Peyer's patch (tissue), 4 donors: ENCODE data around the gene KCNJ6.

Source experiments
- CTCF ChIP-seq, 6 experiments: fragments of 450-650 bp in 4 of 6; fragments of 200-600 bp in 2 of 6; sonication (generic) in 1 of 6; IDR thresholded peaks; one replicate each; pipeline ENCODE4 v1.5.1; 2017 to 2019; ENCODE audit warnings: antibody characterized with exemption in 6 of 6, mild to moderate bottlenecking in 3 of 6, moderate library complexity in 1 of 6
- POLR2A ChIP-seq, 2 donors: fragments of 450-650 bp; IDR thresholded peaks; one replicate each; pipeline ENCODE4 v1.5.1; 2017; ENCODE audit warnings: antibody characterized with exemption in 2 of 2, mild to moderate bottlenecking in 2 of 2, moderate library complexity in 2 of 2

GRCh38 chr21:37615962-37616361 lies 300.3 kb downstream of the KCNJ6 start:
- TF ChIP-seq CTCF (IDR thresholded peaks at IDR 0.05): no peak
- no peak for TF ChIP-seq POLR2A (IDR thresholded peaks at IDR 0.05)
